NCI-H146 (cell line): ENCODE measurements around the gene KDM2A.

Source experiments
- DNase-seq: peaks from one replicate; lab custom pipeline; 2025; lab: John Stamatoyannopoulos, UW

The KDM2A gene

GRCh38 chr11:67118801-67119584 is at the start of gene KDM2A:
KDM2A (plus strand) TSS chr11:67119263; CDS start chr11:67121317, 2,054 bp downstream.
- peak; percentile 98 for DNase-seq

GRCh38 chr11:67071420-67072284 is 47.4 kb upstream of the KDM2A start:
- DNase-seq: peak; percentile 24

GRCh38 chr11:67072295-67072694 is 46.8 kb upstream of the KDM2A start:
- DNase-seq: no peak

- peak; percentile 70 for DNase-seq
Observed at GRCh38 chr11:67073908-67074307, 45.2 kb upstream of the KDM2A start.

- DNase-seq: no peak
Observed at GRCh38 chr11:67076202-67076601, 42.9 kb upstream of the KDM2A start.

GRCh38 chr11:67079065-67079705 is 39.9 kb upstream of the KDM2A start:
- no peak for DNase-seq

- DNase-seq: no peak
Observed at GRCh38 chr11:67082071-67082791, 36.8 kb upstream of the KDM2A start.

GRCh38 chr11:67083786-67084366 is 35.2 kb upstream of the KDM2A start:
- no peak for DNase-seq

GRCh38 chr11:67085617-67086016 is 33.4 kb upstream of the KDM2A start:
- DNase-seq: no peak

GRCh38 chr11:67090717-67091116 is 28.3 kb upstream of the KDM2A start:
- no peak for DNase-seq

- no peak for DNase-seq
Observed at GRCh38 chr11:67095214-67095507, 23.9 kb upstream of the KDM2A start.

- no peak for DNase-seq
Observed at GRCh38 chr11:67098799-67099429, 20.1 kb upstream of the KDM2A start.

GRCh38 chr11:67099831-67100324 is 19.2 kb upstream of the KDM2A start:
- DNase-seq: no peak

- no peak for DNase-seq
Observed at GRCh38 chr11:67102664-67103063, 16.4 kb upstream of the KDM2A start.

- DNase-seq: no peak
Observed at GRCh38 chr11:67105964-67106363, 13.1 kb upstream of the KDM2A start.

GRCh38 chr11:67111261-67111660 is 7.8 kb upstream of the KDM2A start:
- DNase-seq: no peak

GRCh38 chr11:67113231-67113721 is 5.8 kb upstream of the KDM2A start:
- DNase-seq: no peak

- DNase-seq: no peak
Observed at GRCh38 chr11:67114275-67114896, 4.7 kb upstream of the KDM2A start.

- no peak for DNase-seq
Observed at GRCh38 chr11:67116758-67117105, 2.3 kb upstream of the KDM2A start.

- no peak for DNase-seq
Observed at GRCh38 chr11:67117176-67117575, 1.9 kb upstream of the KDM2A start.
